Measurements from ENCODE around the gene PROZ.

The PROZ gene

GRCh38 chr13:113176822-113177221, 18.4 kb downstream of the PROZ start:
- DNase-seq (ENCODE audit: low read depth in 2 of 3, low spot score in 1 of 3) = no peak

GRCh38 chr13:113178070-113178895, 19.8 kb downstream of the PROZ start:
- DNase-seq (ENCODE audit: low read depth in 2 of 3, low spot score in 1 of 3) = no peak

- DNase-seq (ENCODE audit: low read depth in 2 of 3, low spot score in 1 of 3) = no peak
Measured at GRCh38 chr13:113178896-113179167, 20.4 kb downstream of the PROZ start.

GRCh38 chr13:113179374-113180230, 21.2 kb downstream of the PROZ start:
- no peak for DNase-seq (ENCODE audit: low read depth in 2 of 3, low spot score in 1 of 3)

- no peak for DNase-seq (ENCODE audit: low read depth in 2 of 3, low spot score in 1 of 3)
Measured at GRCh38 chr13:113182046-113182445, 23.6 kb downstream of the PROZ start.

- no peak for DNase-seq (ENCODE audit: low read depth in 2 of 3, low spot score in 1 of 3)
Measured at GRCh38 chr13:113183450-113184129, 25.1 kb downstream of the PROZ start.

- DNase-seq (ENCODE audit: low read depth in 2 of 3, low spot score in 1 of 3) = no peak
Measured at GRCh38 chr13:113184568-113185440, 26.4 kb downstream of the PROZ start.

- no peak for DNase-seq (ENCODE audit: low read depth in 2 of 3, low spot score in 1 of 3)
Measured at GRCh38 chr13:113186061-113186900, 27.8 kb downstream of the PROZ start.

- peak; percentile 59 to 64 (median 59) for DNase-seq (ENCODE audit: low read depth in 2 of 3, low spot score in 1 of 3)
Measured at GRCh38 chr13:113187263-113187669, 28.8 kb downstream of the PROZ start.

- DNase-seq (ENCODE audit: low read depth in 2 of 3, low spot score in 1 of 3) = no peak
Measured at GRCh38 chr13:113187883-113188665, 29.6 kb downstream of the PROZ start.

GRCh38 chr13:113190181-113190580, 31.7 kb downstream of the PROZ start:
- DNase-seq (ENCODE audit: low read depth in 2 of 3, low spot score in 1 of 3) = no peak

GRCh38 chr13:113192279-113192678, 33.8 kb downstream of the PROZ start:
- no peak for DNase-seq (ENCODE audit: low read depth in 2 of 3, low spot score in 1 of 3)

- DNase-seq (ENCODE audit: low read depth in 2 of 3, low spot score in 1 of 3) = no peak
Measured at GRCh38 chr13:113192902-113193301, 34.5 kb downstream of the PROZ start.

- DNase-seq (ENCODE audit: low read depth in 2 of 3, low spot score in 1 of 3) = no peak
Measured at GRCh38 chr13:113195360-113195759, 36.9 kb downstream of the PROZ start.

GRCh38 chr13:113196970-113197737, 38.7 kb downstream of the PROZ start:
- no peak for DNase-seq (ENCODE audit: low read depth in 2 of 3, low spot score in 1 of 3)

- DNase-seq (ENCODE audit: low read depth in 2 of 3, low spot score in 1 of 3) = no peak
Measured at GRCh38 chr13:113201815-113202214, 43.4 kb downstream of the PROZ start.

GRCh38 chr13:113202912-113203311, 44.5 kb downstream of the PROZ start:
- no peak for DNase-seq (ENCODE audit: low read depth in 2 of 3, low spot score in 1 of 3)
